CD14-positive monocyte (primary cell): ENCODE data around the gene SLC30A3. TPM values are rescaled to one million over a fixed set of nuclear protein-coding genes. Genes with fewer than 3 reads are reported as not detected.

ENCODE experiments used
- DNase-seq, 3 donors: peaks; one replicate each; pipeline ENCODE4 v3.0.0-alpha.2; 2011 to 2022
- H2AFZ ChIP-seq: 2 replicates; pipeline ENCODE4 v1.6.0; 2012; ENCODE audit warnings: mild to moderate bottlenecking, low read depth, low read length, inconsistent platforms; ENCODE audit not compliant: insufficient read depth, poor library complexity, severe bottlenecking
- H3K27ac ChIP-seq, 2 donors: 1 replicate in 1 of 2; 2 replicates in 1 of 2; pipeline ENCODE4 v1.5.1; 2012 to 2013; ENCODE audit warnings: low read length in 2 of 2, control low read depth in 1 of 2, inconsistent platforms in 1 of 2, low read depth in 1 of 2, mild to moderate bottlenecking in 1 of 2
- H3K27me3 ChIP-seq, 2 donors: one replicate each; pipeline versions ENCODE4 v1.6.0 to v1.6.1; 2011 to 2013; ENCODE audit warnings: low read length in 2 of 2; ENCODE audit not compliant: control insufficient read depth in 2 of 2, insufficient read depth in 2 of 2
- H3K36me3 ChIP-seq, 2 donors: replicated peaks in 1 of 2; 1 replicate in 1 of 2; 2 replicates in 1 of 2; pipeline versions ENCODE4 v1.5.1 to v1.6.1; 2012 to 2013; ENCODE audit warnings: low read length in 2 of 2, control low read depth in 1 of 2, inconsistent platforms in 1 of 2, mild to moderate bottlenecking in 1 of 2; ENCODE audit not compliant: insufficient read depth in 2 of 2, control insufficient read depth in 1 of 2
- H3K4me1 ChIP-seq, 2 donors: 1 replicate in 1 of 2; 2 replicates in 1 of 2; pipeline versions ENCODE4 v1.5.1 to v1.6.1; 2012 to 2013; ENCODE audit warnings: low read length in 2 of 2, control low read depth in 1 of 2, inconsistent platforms in 1 of 2, mild to moderate bottlenecking in 1 of 2, moderate library complexity in 1 of 2; ENCODE audit not compliant: insufficient read depth in 2 of 2, control insufficient read depth in 1 of 2
- H3K4me2 ChIP-seq: replicated peaks from 2 replicates; pipeline ENCODE3; 2012; ENCODE audit warnings: low read length, moderate library complexity, mild to moderate bottlenecking; ENCODE audit not compliant: poor library complexity, severe bottlenecking; ENCODE audit errors: extremely low read depth
- H3K4me3 ChIP-seq, 3 experiments: fragments of 200-600 bp in 1 of 3; sonication (generic) in 1 of 3; replicated peaks in 1 of 3; 1 replicate in 2 of 3; 2 replicates in 1 of 3; pipeline ENCODE4 v1.5.1; 2011 to 2013; ENCODE audit warnings: low read length in 3 of 3, mild to moderate bottlenecking in 3 of 3, control low read depth in 2 of 3, low read depth in 2 of 3, inconsistent platforms in 1 of 3, moderate library complexity in 1 of 3
- H3K79me2 ChIP-seq: 2 replicates; pipeline ENCODE4 v1.6.0; 2012; ENCODE audit warnings: mild to moderate bottlenecking, control low read depth, inconsistent platforms, low read length, moderate library complexity; ENCODE audit not compliant: insufficient read depth
- H3K9ac ChIP-seq: 2 replicates; pipeline ENCODE4 v1.6.0; 2017; ENCODE audit warnings: low read length, mild to moderate bottlenecking; ENCODE audit not compliant: insufficient read depth, poor library complexity, severe bottlenecking
- H3K9me3 ChIP-seq, 2 donors: replicated peaks in 1 of 2; 1 replicate in 1 of 2; 2 replicates in 1 of 2; pipeline versions ENCODE4 v1.5.1 to v1.6.1; 2012 to 2013; ENCODE audit warnings: low read length in 2 of 2, control low read depth in 1 of 2; ENCODE audit not compliant: control insufficient read depth in 1 of 2, insufficient read depth in 1 of 2
- H4K20me1 ChIP-seq: 2 replicates; pipeline ENCODE4 v1.6.0; 2012; ENCODE audit warnings: mild to moderate bottlenecking, low read length, control low read depth, moderate library complexity; ENCODE audit not compliant: insufficient read depth
- H3K27ac Mint-ChIP-seq, 7 donors: one replicate each; pipeline ENCODE4 v1.8.0; 2020; ENCODE audit warnings: mild to moderate bottlenecking in 7 of 7, mixed read lengths in 7 of 7, moderate library complexity in 6 of 7, inconsistent platforms in 2 of 7
- H3K27me3 Mint-ChIP-seq, 3 donors: one replicate each; pipeline ENCODE4 v1.8.0; 2021 to 2022; ENCODE audit warnings: low read depth in 3 of 3, mild to moderate bottlenecking in 3 of 3, mixed read lengths in 3 of 3, moderate library complexity in 3 of 3, inconsistent platforms in 1 of 3
- H3K36me3 Mint-ChIP-seq, 2 donors: one replicate each; pipeline ENCODE4 v1.8.0; 2020; ENCODE audit warnings: mixed read lengths in 2 of 2, inconsistent platforms in 1 of 2, mild to moderate bottlenecking in 1 of 2
- H3K4me1 Mint-ChIP-seq: one replicate; pipeline ENCODE4 v1.8.0; 2020; ENCODE audit warnings: mild to moderate bottlenecking, mixed read lengths
- H3K4me3 Mint-ChIP-seq, 2 donors: one replicate each; pipeline ENCODE4 v1.8.0; 2020; ENCODE audit warnings: mild to moderate bottlenecking in 2 of 2, mixed read lengths in 2 of 2, moderate library complexity in 1 of 2
- H3K9me3 Mint-ChIP-seq, 7 donors: one replicate each; pipeline ENCODE4 v1.8.0; 2020 to 2022; ENCODE audit warnings: mixed read lengths in 7 of 7, mild to moderate bottlenecking in 6 of 7, moderate library complexity in 6 of 7, inconsistent platforms in 2 of 7
- WGBS: methylation state at CpG from one replicate; pipeline ENCODE4 v1.1.5; 2013; ENCODE audit warnings: missing lambda C conversion rate; ENCODE audit not compliant: insufficient coverage; 5-methylcytosine and 5-hydroxymethylcytosine counted together
- intact Hi-C, 2 donors: fragments of 100-400 bp; cut with micrococcal nuclease; formaldehyde crosslinking; loops; one replicate each; pipeline versions ENCODE4 v1.15.0 to v1.15.1; 2023
- polyA plus RNA-seq, 3 donors: library from polyadenylated mRNA; depleted of rRNA in 1 of 3; unstranded in 2 of 3; stranded (reverse) in 1 of 3; fragments of 300-500 nt in 2 of 3; fragments of >200 nt in 1 of 3; fragmentation: Illumina TruSeq in 2 of 3; gene quantifications; 1 replicate in 2 of 3; 2 replicates in 1 of 3; pipeline ENCODE4 v1.2.3, GENCODE V29; 2012 to 2021
- TF ChIP-seq, protein P1 (sequence below): fragments of 200-600 bp; IDR thresholded peaks from one replicate; pipeline ENCODE4 v1.8.0; 2022; ENCODE audit warnings: antibody characterized with exemption, mild to moderate bottlenecking

The SLC30A3 gene
- polyA plus RNA-seq, 3 donors, result 0.08 TPM; not detected in 2

DNA sequence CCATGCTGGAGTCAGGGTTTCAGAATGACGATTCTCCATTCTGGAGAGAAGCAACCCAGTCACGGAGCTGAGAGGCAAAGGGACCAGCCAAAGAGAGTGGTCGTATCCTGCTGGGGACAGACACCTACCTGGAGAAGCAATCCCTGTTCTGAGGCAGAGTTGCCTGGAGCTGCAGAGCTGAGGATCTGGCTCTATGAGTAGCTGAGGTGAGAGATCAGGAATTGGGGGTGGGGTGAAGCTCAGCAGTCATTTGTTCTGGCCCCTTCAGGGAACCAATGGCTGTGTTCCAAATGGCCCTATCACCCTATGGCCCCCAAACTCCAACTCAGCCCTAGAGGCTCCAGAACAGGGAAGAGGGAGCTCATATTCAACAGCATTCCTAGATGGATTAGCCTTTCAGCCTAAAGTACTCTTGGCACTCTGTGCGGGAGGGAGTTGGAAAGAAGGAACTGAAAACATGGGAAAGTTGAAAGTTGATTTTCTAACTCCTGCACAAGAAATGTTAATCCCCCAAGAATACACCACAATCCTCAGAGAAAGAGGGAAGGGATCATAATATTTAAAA is 54.3 kb downstream of the SLC30A3 start:
- H3K9me3 Mint-ChIP-seq, result peaks cover 0 to 3% (median 0%) of the 10 kb centered on the region in 7 donors
- no peak overlapping the region for H3K27ac Mint-ChIP-seq
- DNase-seq, result no peak
- Histone ChIP-seq H3K36me3 (peaks cover 46 to 63% of the 10 kb centered on the region in 2 donors), H3K9ac (no peak overlapping the region), H3K27ac (no peak overlapping the region), H3K4me3 (no peak overlapping the region), H2AFZ (no peak overlapping the region), H3K27me3 (no peaks in the 10 kb centered on the region), H3K79me2 (peaks cover 8% of the 10 kb centered on the region), H3K9me3 (no peaks in the 10 kb centered on the region), H3K4me1 (peaks cover 14 to 16% of the 10 kb centered on the region in 2 donors), H3K4me2 (no peak overlapping the region), H4K20me1 (no peaks in the 10 kb centered on the region)
- intact Hi-C loops, result no loop called here
- H3K36me3 Mint-ChIP-seq, result peaks cover 50 to 57% of the 10 kb centered on the region in 2 donors
- WGBS, result 100% methylated on average over 3 of the region's 4 CpGs
- TF ChIP-seq, protein P1, sequence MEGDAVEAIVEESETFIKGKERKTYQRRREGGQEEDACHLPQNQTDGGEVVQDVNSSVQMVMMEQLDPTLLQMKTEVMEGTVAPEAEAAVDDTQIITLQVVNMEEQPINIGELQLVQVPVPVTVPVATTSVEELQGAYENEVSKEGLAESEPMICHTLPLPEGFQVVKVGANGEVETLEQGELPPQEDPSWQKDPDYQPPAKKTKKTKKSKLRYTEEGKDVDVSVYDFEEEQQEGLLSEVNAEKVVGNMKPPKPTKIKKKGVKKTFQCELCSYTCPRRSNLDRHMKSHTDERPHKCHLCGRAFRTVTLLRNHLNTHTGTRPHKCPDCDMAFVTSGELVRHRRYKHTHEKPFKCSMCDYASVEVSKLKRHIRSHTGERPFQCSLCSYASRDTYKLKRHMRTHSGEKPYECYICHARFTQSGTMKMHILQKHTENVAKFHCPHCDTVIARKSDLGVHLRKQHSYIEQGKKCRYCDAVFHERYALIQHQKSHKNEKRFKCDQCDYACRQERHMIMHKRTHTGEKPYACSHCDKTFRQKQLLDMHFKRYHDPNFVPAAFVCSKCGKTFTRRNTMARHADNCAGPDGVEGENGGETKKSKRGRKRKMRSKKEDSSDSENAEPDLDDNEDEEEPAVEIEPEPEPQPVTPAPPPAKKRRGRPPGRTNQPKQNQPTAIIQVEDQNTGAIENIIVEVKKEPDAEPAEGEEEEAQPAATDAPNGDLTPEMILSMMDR, result no peak
- H3K4me3 Mint-ChIP-seq, result no peak overlapping the region
- no peaks in the 10 kb centered on the region for H3K27me3 Mint-ChIP-seq
- peaks cover 15% of the 10 kb centered on the region for H3K4me1 Mint-ChIP-seq

GRCh38 chr2:27206346-27206745 is 56.5 kb downstream of the SLC30A3 start:
- Histone ChIP-seq H3K9me3 (no peaks in the 10 kb centered on the region), H2AFZ (no peak overlapping the region), H3K4me1 (peaks cover 4% of the 10 kb centered on the region in 2 donors), H3K27me3 (no peaks in the 10 kb centered on the region), H3K4me3 (no peak overlapping the region), H3K27ac (no peak overlapping the region), H3K9ac (no peak overlapping the region), H3K4me2 (no peak overlapping the region), H3K36me3 (peaks cover 62 to 84% of the 10 kb centered on the region in 2 donors), H3K79me2 (no peaks in the 10 kb centered on the region), H4K20me1 (no peaks in the 10 kb centered on the region)
- TF ChIP-seq, protein P1, result no peak
- H3K4me3 Mint-ChIP-seq, result no peak overlapping the region
- H3K9me3 Mint-ChIP-seq, result no peaks in the 10 kb centered on the region
- 100% methylated on average over 1 of the region's 6 CpGs for WGBS
- no peaks in the 10 kb centered on the region for H3K27me3 Mint-ChIP-seq
- intact Hi-C loops, result no loop called here
- no peak for DNase-seq
- peaks cover 62 to 64% of the 10 kb centered on the region in 2 donors for H3K36me3 Mint-ChIP-seq
- H3K27ac Mint-ChIP-seq, result no peak overlapping the region
- peaks cover 4% of the 10 kb centered on the region for H3K4me1 Mint-ChIP-seq
